SK-N-MC (cell line): Measurements from ENCODE around the gene STPG3.
A peak's percentile ranks its signal among the peaks of the same experiment; 100 is the strongest.

Source experiments
- DNase-seq: peaks from one replicate; pipeline ENCODE4 v3.0.0-alpha.2; 2011; ENCODE audit warnings: low read depth, low spot score
- H3K27ac ChIP-seq: fragments of 200-600 bp; sonication (generic); 2 replicates; pipeline ENCODE4 v1.5.1; 2016; ENCODE audit warnings: mixed run types
- H3K36me3 ChIP-seq: fragments of 200-600 bp; sonication (generic); 2 replicates; pipeline ENCODE4 v1.6.1; 2017; ENCODE audit warnings: antibody characterized with exemption, low read length, mixed read lengths; ENCODE audit not compliant: insufficient read depth
- H3K4me3 ChIP-seq: fragments of 200-600 bp; sonication (generic); 2 replicates; pipeline ENCODE4 v1.5.1; 2016
- H3K9ac ChIP-seq: fragments of 200-600 bp; sonication (generic); 2 replicates; pipeline ENCODE4 v1.8.0; 2017; ENCODE audit warnings: mixed run types, mixed read lengths; ENCODE audit not compliant: insufficient read length
- H3K9me3 ChIP-seq: fragments of 200-600 bp; sonication (generic); 2 replicates; pipeline ENCODE4 v1.6.1; 2017; ENCODE audit warnings: low read depth, mild to moderate bottlenecking, antibody characterized with exemption, low read length, moderate library complexity, mixed read lengths
- EZH2 ChIP-seq: fragments of 200-600 bp; sonication (generic); IDR thresholded peaks from one replicate; pipeline ENCODE4 v1.6.1; 2017; ENCODE audit warnings: antibody characterized with exemption
- FOXP2 ChIP-seq: optimal IDR thresholded peaks from 2 replicates; pipeline ENCODE3; 2011; ENCODE audit warnings: mild to moderate bottlenecking, moderate library complexity; ENCODE audit not compliant: insufficient read depth; ENCODE audit errors: extremely low read length, control extremely low read depth
- POLR2AphosphoS5 ChIP-seq: IDR thresholded peaks from 2 replicates; pipeline ENCODE4 v1.6.1; 2012; ENCODE audit warnings: mild to moderate bottlenecking, low read depth, low read length, borderline replicate concordance

Gene STPG3

GRCh38 chr9:137251194-137251461 is at the start of gene STPG3:
STPG3 (plus strand) TSS chr9:137251286; CDS start chr9:137251287, 1 bp downstream.
- H3K9ac ChIP-seq, result no peak within 1 kb of the TSS
- no peak within 1 kb of the TSS for H3K4me3 ChIP-seq
- DNase-seq, result no peak
- TF ChIP-seq POLR2AphosphoS5 (no peak), FOXP2 (no peak), EZH2 (no peak)
- H3K36me3 ChIP-seq, result peaks cover under 1% of the 10 kb centered on the region; the same call in 1 of the 2 replicates
- no peaks in the 10 kb centered on the region for H3K9me3 ChIP-seq
- no peak within 1 kb of the TSS for H3K27ac ChIP-seq

- no peak overlapping the region for H3K27ac ChIP-seq
- no peaks in the 10 kb centered on the region for H3K36me3 ChIP-seq
- H3K9me3 ChIP-seq, result no peaks in the 10 kb centered on the region
- H3K9ac ChIP-seq, result no peak overlapping the region
- no peak for TF ChIP-seq EZH2
- no peak for TF ChIP-seq FOXP2
- TF ChIP-seq POLR2AphosphoS5, result no peak
- no peak for DNase-seq
- H3K4me3 ChIP-seq, result no peak overlapping the region
Observed at GRCh38 chr9:137202966-137203365, 48.1 kb upstream of the STPG3 start.

- Histone ChIP-seq H3K36me3 (no peaks in the 10 kb centered on the region), H3K4me3 (peak overlapping the region; percentile 92), H3K9me3 (no peaks in the 10 kb centered on the region), H3K9ac (peak overlapping the region; percentile 90), H3K27ac (no peak overlapping the region)
- TF ChIP-seq FOXP2 (no peak), EZH2 (no peak), POLR2AphosphoS5 (no peak)
- no peak for DNase-seq
Observed at GRCh38 chr9:137204731-137205125, 46.4 kb upstream of the STPG3 start.

- H3K36me3 ChIP-seq, result no peaks in the 10 kb centered on the region
- TF ChIP-seq POLR2AphosphoS5 (peak; percentile 91), EZH2 (no peak)
- no peaks in the 10 kb centered on the region for H3K9me3 ChIP-seq
- peak within 1 kb of the TSS; percentile 70; the same call in 1 of the 2 replicates for H3K27ac ChIP-seq
- H3K4me3 ChIP-seq, result peak within 1 kb of the TSS; percentile 92
- peak within 1 kb of the TSS; percentile 90 for H3K9ac ChIP-seq
- DNase-seq, result no peak
Observed at GRCh38 chr9:137205126-137206069, 45.7 kb upstream of the STPG3 start, which contains the start of the genes NDOR1 and TMEM203. NDOR1 (plus strand) TSS chr9:137205700; CDS start chr9:137205778, 78 bp downstream. TMEM203 (minus strand) TSS chr9:137205648; CDS start chr9:137205414, 234 bp downstream.

- Histone ChIP-seq H3K9me3 (no peaks in the 10 kb centered on the region), H3K9ac (peak overlapping the region; percentile 90), H3K36me3 (no peaks in the 10 kb centered on the region), H3K27ac (no peak overlapping the region), H3K4me3 (peak overlapping the region; percentile 92)
- no peak for TF ChIP-seq POLR2AphosphoS5
- no peak for TF ChIP-seq EZH2
- no peak for TF ChIP-seq FOXP2
- DNase-seq, result no peak
Observed at GRCh38 chr9:137206602-137207001, 44.5 kb upstream of the STPG3 start.

- Histone ChIP-seq H3K27ac (no peak overlapping the region), H3K4me3 (no peak overlapping the region), H3K9me3 (no peaks in the 10 kb centered on the region), H3K9ac (no peak overlapping the region), H3K36me3 (no peaks in the 10 kb centered on the region)
- no peak for DNase-seq
- TF ChIP-seq POLR2AphosphoS5, result 0 out of 2 replicates have a peak, but pooled peaks have one; percentile 9
- no peak for TF ChIP-seq EZH2
Observed at GRCh38 chr9:137211532-137211931, 39.6 kb upstream of the STPG3 start.

GRCh38 chr9:137212520-137212919 is 38.6 kb upstream of the STPG3 start:
- Histone ChIP-seq H3K9ac (no peak overlapping the region), H3K36me3 (no peaks in the 10 kb centered on the region), H3K4me3 (no peak overlapping the region), H3K27ac (no peak overlapping the region), H3K9me3 (no peaks in the 10 kb centered on the region)
- DNase-seq, result no peak
- TF ChIP-seq FOXP2 (no peak), POLR2AphosphoS5 (0 out of 2 replicates have a peak, but pooled peaks have one; percentile 5)

- Histone ChIP-seq H3K4me3 (no peak overlapping the region), H3K9me3 (no peaks in the 10 kb centered on the region), H3K27ac (no peak overlapping the region), H3K9ac (no peak overlapping the region), H3K36me3 (no peaks in the 10 kb centered on the region)
- TF ChIP-seq EZH2 (no peak), POLR2AphosphoS5 (no peak), FOXP2 (no peak)
- DNase-seq, result no peak
Observed at GRCh38 chr9:137213160-137214060, 37.7 kb upstream of the STPG3 start.
